Caco-2 (cell line): ENCODE measurements around the gene LPAR4. TPM values are rescaled to one million over a fixed set of nuclear protein-coding genes. Genes with fewer than 3 reads are reported as not detected.
"Not testable (repeated sequence)": the region's sequence is repeated elsewhere in the genome, so short reads cannot be mapped to it uniquely, and the experiment has no call there.

Source experiments
- BruUV-seq: library from RNA; stranded (reverse); fragments of 400-500 nt; replicated peaks from 2 replicates; lab custom pipeline; 2021; lab: Mats Ljungman, UMichigan
- CTCF ChIA-PET: fragments of 300-600 bp; sonication (Branson Sonifier 250); formaldehyde crosslinking; loops from one replicate; lab custom pipeline; 2022; ENCODE audit warnings: antibody characterized with exemption; lab: Charles Lee
- POLR2A ChIA-PET: fragments of 300-600 bp; sonication (Branson Sonifier 250); formaldehyde crosslinking; loops from one replicate; lab custom pipeline; 2022; ENCODE audit warnings: antibody characterized with exemption; lab: Charles Lee
- DNase-seq, 2 experiments: peaks; one replicate each; pipeline versions ENCODE4 v3.0.0 to v3.0.0-alpha.2; 2020 to 2022
- H3K27me3 ChIP-seq: replicated peaks from 2 replicates; pipeline ENCODE4 v1.6.0; 2011; ENCODE audit warnings: low read length; ENCODE audit not compliant: control insufficient read depth, insufficient read depth
- H3K36me3 ChIP-seq: 2 replicates; pipeline ENCODE4 v1.5.1; 2011; ENCODE audit warnings: low read length; ENCODE audit not compliant: control insufficient read depth, insufficient read depth
- H3K4me1 ChIP-seq: fragments of 250-450 bp; sonication (Bioruptor Pico); 2 replicates; pipeline ENCODE4 v1.5.1; 2020; ENCODE audit warnings: mild to moderate bottlenecking
- H3K4me3 ChIP-seq: 2 replicates; pipeline ENCODE4 v1.5.1; 2011; ENCODE audit warnings: low read depth, mild to moderate bottlenecking, control low read depth, low read length
- H3K9me3 ChIP-seq: fragments of 250-450 bp; sonication (Bioruptor Pico); 2 replicates; pipeline ENCODE4 v1.5.1; 2020; ENCODE audit warnings: mild to moderate bottlenecking, moderate library complexity
- H3K27ac Mint-ChIP-seq: one replicate; pipeline ENCODE4 v1.8.0; 2022; ENCODE audit warnings: mixed read lengths; ENCODE audit not compliant: unreplicated experiment
- H3K27me3 Mint-ChIP-seq: one replicate; pipeline ENCODE4 v1.8.0; 2022; ENCODE audit warnings: mixed read lengths; ENCODE audit not compliant: insufficient read depth, unreplicated experiment
- H3K36me3 Mint-ChIP-seq: one replicate; pipeline ENCODE4 v1.8.0; 2022; ENCODE audit warnings: mild to moderate bottlenecking, mixed read lengths; ENCODE audit not compliant: insufficient read depth, unreplicated experiment
- H3K4me1 Mint-ChIP-seq: one replicate; pipeline ENCODE4 v1.8.0; 2022; ENCODE audit warnings: low read depth, mixed read lengths; ENCODE audit not compliant: unreplicated experiment
- H3K4me3 Mint-ChIP-seq: one replicate; pipeline ENCODE4 v1.8.0; 2022; ENCODE audit warnings: mild to moderate bottlenecking, moderate library complexity, mixed read lengths; ENCODE audit not compliant: unreplicated experiment
- H3K9me3 Mint-ChIP-seq: one replicate; pipeline ENCODE4 v1.8.0; 2022; ENCODE audit warnings: mixed read lengths; ENCODE audit not compliant: unreplicated experiment
- intact Hi-C: fragments of 100-400 bp; cut with micrococcal nuclease; formaldehyde crosslinking; loops from one replicate; pipeline ENCODE4 v1.10.0; 2022; ENCODE audit not compliant: unreplicated experiment
- total RNA-seq: library from RNA; stranded (reverse); gene quantifications from 2 replicates; pipeline ENCODE4 v1.2.3, GENCODE V29; 2022
- TF ChIP-seq, protein P1 (sequence below), 2 experiments: fragments of 200-600 bp in 1 of 2; IDR thresholded peaks; 1 replicate in 1 of 2; 2 replicates in 1 of 2; pipeline versions ENCODE4 v1.5.1 to v1.8.0; 2011 to 2022; ENCODE audit warnings: antibody characterized with exemption in 1 of 2, control low read depth in 1 of 2, inconsistent platforms in 1 of 2, low read depth in 1 of 2, low read length in 1 of 2, mild to moderate bottlenecking in 1 of 2, moderate library complexity in 1 of 2; ENCODE audit not compliant: insufficient read depth in 1 of 2, severe bottlenecking in 1 of 2, unreplicated experiment in 1 of 2

Gene LPAR4
- total RNA-seq, 1 experiment from 2014 or later = not detected

- Mint-ChIP-seq H3K36me3 (no peaks in the 10 kb centered on the region), H3K4me1 (no peaks in the 10 kb centered on the region), H3K27me3 (no peaks in the 10 kb centered on the region), H3K27ac (no peak overlapping the region), H3K9me3 (peaks cover 9% of the 10 kb centered on the region), H3K4me3 (no peak overlapping the region)
- POLR2A ChIA-PET = no interaction called here
- Histone ChIP-seq H3K27me3 (no peaks in the 10 kb centered on the region), H3K4me3 (no peak overlapping the region), H3K4me1 (no peaks in the 10 kb centered on the region), H3K36me3 (no peaks in the 10 kb centered on the region), H3K9me3 (no peaks in the 10 kb centered on the region)
- BruUV-seq = no TSS peak
- TF ChIP-seq, protein P1, sequence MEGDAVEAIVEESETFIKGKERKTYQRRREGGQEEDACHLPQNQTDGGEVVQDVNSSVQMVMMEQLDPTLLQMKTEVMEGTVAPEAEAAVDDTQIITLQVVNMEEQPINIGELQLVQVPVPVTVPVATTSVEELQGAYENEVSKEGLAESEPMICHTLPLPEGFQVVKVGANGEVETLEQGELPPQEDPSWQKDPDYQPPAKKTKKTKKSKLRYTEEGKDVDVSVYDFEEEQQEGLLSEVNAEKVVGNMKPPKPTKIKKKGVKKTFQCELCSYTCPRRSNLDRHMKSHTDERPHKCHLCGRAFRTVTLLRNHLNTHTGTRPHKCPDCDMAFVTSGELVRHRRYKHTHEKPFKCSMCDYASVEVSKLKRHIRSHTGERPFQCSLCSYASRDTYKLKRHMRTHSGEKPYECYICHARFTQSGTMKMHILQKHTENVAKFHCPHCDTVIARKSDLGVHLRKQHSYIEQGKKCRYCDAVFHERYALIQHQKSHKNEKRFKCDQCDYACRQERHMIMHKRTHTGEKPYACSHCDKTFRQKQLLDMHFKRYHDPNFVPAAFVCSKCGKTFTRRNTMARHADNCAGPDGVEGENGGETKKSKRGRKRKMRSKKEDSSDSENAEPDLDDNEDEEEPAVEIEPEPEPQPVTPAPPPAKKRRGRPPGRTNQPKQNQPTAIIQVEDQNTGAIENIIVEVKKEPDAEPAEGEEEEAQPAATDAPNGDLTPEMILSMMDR (IDR thresholded peaks at IDR 0.05; ENCODE audit: insufficient read depth in 1 of 2, low read depth in 1 of 2, low read length in 1 of 2, severe bottlenecking in 1 of 2, unreplicated experiment in 1 of 2) = no peak
- CTCF ChIA-PET = no interaction called here
- DNase-seq = no peak
- intact Hi-C loops = no loop called here
Observed at GRCh38 chrX:78801522-78801921, 54.0 kb downstream of the LPAR4 start.

- intact Hi-C loops, H3K36me3 Mint-ChIP-seq, BruUV-seq, H3K27me3 ChIP-seq, DNase-seq, H3K4me1 Mint-ChIP-seq, H3K27me3 Mint-ChIP-seq, H3K4me3 ChIP-seq, H3K9me3 ChIP-seq, H3K4me3 Mint-ChIP-seq, POLR2A ChIA-PET, H3K4me1 ChIP-seq, H3K36me3 ChIP-seq, CTCF ChIA-PET, H3K27ac Mint-ChIP-seq, H3K9me3 Mint-ChIP-seq: not testable (repeated sequence)
Observed at GRCh38 chrX:78802526-78802925, 55.0 kb downstream of the LPAR4 start.

Other genes with a start within 250 kb of the LPAR4 start
- gene RTL3, start 88.4 kb upstream of the LPAR4 start, total RNA-seq = not detected in 2 replicates
- gene P2RY10, start 197.7 kb downstream of the LPAR4 start, total RNA-seq = not detected in 2 replicates